ENCODE results near the gene SCAP. TPM values are rescaled to one million over a fixed set of nuclear protein-coding genes. Genes with fewer than 3 reads are reported as not detected.

SCAP gene
- total and polyA plus RNA-seq, 2 donors (not counting 1 experiment from before 2014, with no cell fraction given), result 13.6 to 67.7 TPM

GRCh38 chr3:47407237-47407636, 68.5 kb downstream of the SCAP start:
- no peak overlapping the region for H3K4me2 ChIP-seq (ENCODE audit: extremely low read depth, insufficient read depth, low read length)
- H3K4me3 ChIP-seq (replicated peaks in 1 of 4; ENCODE audit: control extremely low read depth in 1 of 4, insufficient read depth in 1 of 4, low read depth in 3 of 4, low read length in 4 of 4), result no peak overlapping the region
- no peaks in the 10 kb centered on the region for H3K4me1 ChIP-seq (ENCODE audit: control insufficient read depth, extremely low read depth, insufficient read depth, low read length)
- no peaks in the 10 kb centered on the region for H3K27me3 ChIP-seq (ENCODE audit: control insufficient read depth, insufficient read depth, low read length)
- H2AFZ ChIP-seq (ENCODE audit: low read length), result no peak overlapping the region
- no peak for TF ChIP-seq CTCF (conservative IDR thresholded peaks at IDR 0.05 in 1 of 2, IDR thresholded peaks at IDR 0.05 in 1 of 2; ENCODE audit: low read depth in 1 of 2, low read length in 2 of 2)
- no peak for TF ChIP-seq EZH2 (IDR thresholded peaks at IDR 0.05; ENCODE audit: low read length, missing control alignments)
- peaks cover 3% of the 10 kb centered on the region for H3K79me2 ChIP-seq (ENCODE audit: control insufficient read depth, insufficient read depth, low read length)
- H3K9me3 ChIP-seq (ENCODE audit: control insufficient read depth, insufficient read depth, low read depth, low read length), result no peaks in the 10 kb centered on the region
- H3K36me3 ChIP-seq (ENCODE audit: control insufficient read depth, insufficient read depth, low read length), result peaks cover 36% of the 10 kb centered on the region
- no peak overlapping the region for H3K27ac ChIP-seq (ENCODE audit: insufficient read depth, low read length)
- H3K9ac ChIP-seq (ENCODE audit: insufficient read depth, low read length), result no peak overlapping the region
- DNase-seq (ENCODE audit: low read depth in 2 of 2), result no peak
- H4K20me1 ChIP-seq (ENCODE audit: control insufficient read depth, extremely low read depth, insufficient read depth, low read length), result no peaks in the 10 kb centered on the region

GRCh38 chr3:47406762-47407149, 69.0 kb downstream of the SCAP start:
- Histone ChIP-seq H3K27me3 (ENCODE audit: control insufficient read depth, insufficient read depth, low read length) (no peaks in the 10 kb centered on the region), H3K27ac (ENCODE audit: insufficient read depth, low read length) (no peak overlapping the region), H3K9me3 (ENCODE audit: control insufficient read depth, insufficient read depth, low read depth, low read length) (no peaks in the 10 kb centered on the region), H3K4me3 (replicated peaks in 1 of 4; ENCODE audit: control extremely low read depth in 1 of 4, insufficient read depth in 1 of 4, low read depth in 3 of 4, low read length in 4 of 4) (no peak overlapping the region), H3K36me3 (ENCODE audit: control insufficient read depth, insufficient read depth, low read length) (peaks cover 32% of the 10 kb centered on the region), H2AFZ (ENCODE audit: low read length) (no peak overlapping the region), H4K20me1 (ENCODE audit: control insufficient read depth, extremely low read depth, insufficient read depth, low read length) (no peaks in the 10 kb centered on the region), H3K4me1 (ENCODE audit: control insufficient read depth, extremely low read depth, insufficient read depth, low read length) (no peaks in the 10 kb centered on the region), H3K79me2 (ENCODE audit: control insufficient read depth, insufficient read depth, low read length) (peaks cover 3% of the 10 kb centered on the region), H3K4me2 (ENCODE audit: extremely low read depth, insufficient read depth, low read length) (no peak overlapping the region), H3K9ac (ENCODE audit: insufficient read depth, low read length) (no peak overlapping the region)
- no peak for DNase-seq (ENCODE audit: low read depth in 2 of 2)
- TF ChIP-seq CTCF (conservative IDR thresholded peaks at IDR 0.05 in 1 of 2, IDR thresholded peaks at IDR 0.05 in 1 of 2; ENCODE audit: low read depth in 1 of 2, low read length in 2 of 2) (no peak), EZH2 (IDR thresholded peaks at IDR 0.05; ENCODE audit: low read length, missing control alignments) (no peak)

- H4K20me1 ChIP-seq (ENCODE audit: control insufficient read depth, extremely low read depth, insufficient read depth, low read length), result no peaks in the 10 kb centered on the region
- no peaks in the 10 kb centered on the region for H3K27me3 ChIP-seq (ENCODE audit: control insufficient read depth, insufficient read depth, low read length)
- H3K79me2 ChIP-seq (ENCODE audit: control insufficient read depth, insufficient read depth, low read length), result peaks cover 6% of the 10 kb centered on the region
- no peaks in the 10 kb centered on the region for H3K9me3 ChIP-seq (ENCODE audit: control insufficient read depth, insufficient read depth, low read depth, low read length)
- peaks cover 29% of the 10 kb centered on the region for H3K36me3 ChIP-seq (ENCODE audit: control insufficient read depth, insufficient read depth, low read length)
- H3K9ac ChIP-seq (ENCODE audit: insufficient read depth, low read length), result no peak overlapping the region
- H3K4me2 ChIP-seq (ENCODE audit: extremely low read depth, insufficient read depth, low read length), result no peak overlapping the region
- no peak overlapping the region for H2AFZ ChIP-seq (ENCODE audit: low read length)
- DNase-seq (ENCODE audit: low read depth in 2 of 2), result no peak
- no peak overlapping the region for H3K4me3 ChIP-seq (replicated peaks in 1 of 4; ENCODE audit: control extremely low read depth in 1 of 4, insufficient read depth in 1 of 4, low read depth in 3 of 4, low read length in 4 of 4)
- H3K4me1 ChIP-seq (ENCODE audit: control insufficient read depth, extremely low read depth, insufficient read depth, low read length), result no peaks in the 10 kb centered on the region
- TF ChIP-seq EZH2 (IDR thresholded peaks at IDR 0.05; ENCODE audit: low read length, missing control alignments) (no peak), CTCF (conservative IDR thresholded peaks at IDR 0.05 in 1 of 2, IDR thresholded peaks at IDR 0.05 in 1 of 2; ENCODE audit: low read depth in 1 of 2, low read length in 2 of 2) (no peak)
- no peak overlapping the region for H3K27ac ChIP-seq (ENCODE audit: insufficient read depth, low read length)
These were observed 69.7 kb downstream of the SCAP start for GRCh38 chr3:47405820-47406761.
